Measurements from ENCODE around the gene SH3TC2. TPM values are rescaled to one million over a fixed set of nuclear protein-coding genes. Genes with fewer than 3 reads are reported as not detected.

The SH3TC2 gene
- total RNA-seq, 2 donors from 2014 or later, result 0.33 to 8.6 TPM

DNA sequence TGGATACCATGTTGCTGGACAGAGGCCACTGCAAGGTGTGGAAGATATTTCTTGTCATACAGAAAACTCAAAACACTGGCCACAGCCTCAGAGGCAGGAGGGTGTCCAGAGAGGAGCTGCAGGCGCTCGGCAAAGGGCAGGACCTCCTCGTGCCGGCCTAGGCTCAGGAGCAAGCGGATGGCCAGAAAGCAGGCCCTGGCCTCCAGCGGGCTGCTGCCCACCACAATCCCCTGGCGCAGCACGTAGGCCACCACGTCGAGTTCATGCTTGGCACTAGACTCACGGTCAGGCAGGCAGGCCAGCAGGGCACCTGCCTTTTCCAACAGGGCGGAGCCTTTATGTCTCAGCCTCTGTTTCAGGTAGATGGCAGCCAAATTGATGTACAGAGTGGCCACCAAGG lies 35.2 kb downstream of the SH3TC2 start:
- ATAC-seq (no peak), DNase-seq (no peak)
- Histone ChIP-seq H3K27ac (no peak overlapping the region), H3K4me3 (no peak overlapping the region), H3K9me3 (no peaks in the 10 kb centered on the region), H3K4me1 (no peaks in the 10 kb centered on the region), H3K36me3 (replicated peaks in 1 of 2; ENCODE audit: insufficient read depth in 1 of 2, low read depth in 2 of 2) (no peaks in the 10 kb centered on the region), H3K27me3 (no peaks in the 10 kb centered on the region)
- intact Hi-C loops (cut with DNase I), result no loop called here
- TF ChIP-seq, protein P1, sequence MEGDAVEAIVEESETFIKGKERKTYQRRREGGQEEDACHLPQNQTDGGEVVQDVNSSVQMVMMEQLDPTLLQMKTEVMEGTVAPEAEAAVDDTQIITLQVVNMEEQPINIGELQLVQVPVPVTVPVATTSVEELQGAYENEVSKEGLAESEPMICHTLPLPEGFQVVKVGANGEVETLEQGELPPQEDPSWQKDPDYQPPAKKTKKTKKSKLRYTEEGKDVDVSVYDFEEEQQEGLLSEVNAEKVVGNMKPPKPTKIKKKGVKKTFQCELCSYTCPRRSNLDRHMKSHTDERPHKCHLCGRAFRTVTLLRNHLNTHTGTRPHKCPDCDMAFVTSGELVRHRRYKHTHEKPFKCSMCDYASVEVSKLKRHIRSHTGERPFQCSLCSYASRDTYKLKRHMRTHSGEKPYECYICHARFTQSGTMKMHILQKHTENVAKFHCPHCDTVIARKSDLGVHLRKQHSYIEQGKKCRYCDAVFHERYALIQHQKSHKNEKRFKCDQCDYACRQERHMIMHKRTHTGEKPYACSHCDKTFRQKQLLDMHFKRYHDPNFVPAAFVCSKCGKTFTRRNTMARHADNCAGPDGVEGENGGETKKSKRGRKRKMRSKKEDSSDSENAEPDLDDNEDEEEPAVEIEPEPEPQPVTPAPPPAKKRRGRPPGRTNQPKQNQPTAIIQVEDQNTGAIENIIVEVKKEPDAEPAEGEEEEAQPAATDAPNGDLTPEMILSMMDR (IDR thresholded peaks at IDR 0.05), result no peak
- no peak for TF ChIP-seq POLR2A (IDR thresholded peaks at IDR 0.05)
- WGBS, 2 donors, result 90 to 100% methylated on average over 2 to 12 of the region's 12 CpGs

- no peak for TF ChIP-seq POLR2A (IDR thresholded peaks at IDR 0.05)
- TF ChIP-seq, protein P1 (IDR thresholded peaks at IDR 0.05), result no peak
- no peak overlapping the region for H3K4me3 ChIP-seq
- no peaks in the 10 kb centered on the region for H3K4me1 ChIP-seq
- intact Hi-C loops (cut with DNase I), result no loop called here
- no peaks in the 10 kb centered on the region for H3K27me3 ChIP-seq
- no peak overlapping the region for H3K27ac ChIP-seq
- H3K36me3 ChIP-seq (replicated peaks in 1 of 2; ENCODE audit: insufficient read depth in 1 of 2, low read depth in 2 of 2), result no peaks in the 10 kb centered on the region
- no peak for DNase-seq
- no peak for ATAC-seq
- H3K9me3 ChIP-seq, result no peaks in the 10 kb centered on the region
These were observed 37.9 kb downstream of the SH3TC2 start for GRCh38 chr5:149024943-149025342.

GRCh38 chr5:149024477-149024876 lies 38.4 kb downstream of the SH3TC2 start:
- WGBS, 2 donors, result 0 to 8% methylated on average over 1 of the region's 1 CpG
- peak; percentile 15 for ATAC-seq

DNA sequence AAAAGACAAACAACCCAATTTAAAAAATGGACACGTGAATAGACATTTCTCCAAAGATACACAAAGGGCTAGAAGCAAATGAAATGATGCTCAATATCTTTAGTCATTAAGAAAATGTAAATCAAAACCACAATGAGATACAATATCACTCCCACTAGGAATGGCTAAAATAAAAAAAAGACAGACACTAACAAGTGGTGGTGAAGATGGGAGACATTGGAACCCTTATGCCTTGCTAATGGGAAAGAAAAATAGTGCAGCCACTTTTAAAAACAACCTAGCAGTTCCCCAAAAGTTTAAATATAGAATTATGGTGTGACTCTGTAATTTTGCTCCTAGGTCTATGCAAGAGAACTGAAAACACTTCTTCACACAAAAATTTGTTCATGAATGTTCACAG lies 40.7 kb downstream of the SH3TC2 start:
- WGBS, 2 donors, result 89 to 94% methylated on average over 1 of the region's 1 CpG
- intact Hi-C loops (cut with DNase I), result no loop called here
- TF ChIP-seq, protein P1 (IDR thresholded peaks at IDR 0.05), result no peak
- TF ChIP-seq POLR2A (IDR thresholded peaks at IDR 0.05), result no peak

More at GRCh38 chr5:149024477-149024876, 38.4 kb downstream of the SH3TC2 start:
- no peaks in the 10 kb centered on the region for H3K4me1 ChIP-seq
- H3K36me3 ChIP-seq (replicated peaks in 1 of 2; ENCODE audit: insufficient read depth in 1 of 2, low read depth in 2 of 2), result no peaks in the 10 kb centered on the region
- no peaks in the 10 kb centered on the region for H3K27me3 ChIP-seq
- DNase-seq, result peak in 1 of 4 donors; percentile 28
- TF ChIP-seq POLR2A (IDR thresholded peaks at IDR 0.05), result no peak
- TF ChIP-seq, protein P1 (IDR thresholded peaks at IDR 0.05), result no peak
- H3K4me3 ChIP-seq, result no peak overlapping the region
- no peak overlapping the region for H3K27ac ChIP-seq
- intact Hi-C loops (cut with DNase I), result no loop called here
- H3K9me3 ChIP-seq, result no peaks in the 10 kb centered on the region

DNA sequence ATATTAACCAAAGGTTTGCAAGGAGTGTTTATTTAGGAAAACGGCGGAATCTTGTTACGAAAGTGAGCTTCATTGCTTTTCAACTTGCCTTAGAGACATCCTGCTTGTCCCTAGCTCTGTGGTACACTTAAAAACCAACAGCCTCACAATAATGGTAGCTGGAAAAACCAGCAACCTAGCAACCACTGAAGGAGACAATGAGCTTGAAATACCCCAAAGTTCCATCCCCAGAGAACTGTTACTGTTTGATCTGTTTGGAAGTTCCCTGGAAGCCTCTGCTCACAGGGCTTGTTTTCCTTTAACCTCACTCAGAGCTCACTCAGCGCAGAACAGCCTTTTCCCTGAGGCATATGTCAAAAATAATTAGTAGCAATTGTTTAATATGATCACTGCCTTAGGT lies 43.2 kb downstream of the SH3TC2 start:
- H3K36me3 ChIP-seq (replicated peaks in 1 of 2; ENCODE audit: insufficient read depth in 1 of 2, low read depth in 2 of 2), result no peaks in the 10 kb centered on the region
- H3K27me3 ChIP-seq, result no peaks in the 10 kb centered on the region
- intact Hi-C loops (cut with DNase I), result no loop called here
- no peaks in the 10 kb centered on the region for H3K4me1 ChIP-seq
- TF ChIP-seq, protein P1 (IDR thresholded peaks at IDR 0.05), result no peak
- no peak for TF ChIP-seq POLR2A (IDR thresholded peaks at IDR 0.05)
- WGBS, 2 donors, result 70 to 79% methylated on average over 4 of the region's 4 CpGs
- no peak for ATAC-seq
- H3K9me3 ChIP-seq, result no peaks in the 10 kb centered on the region
- no peak overlapping the region for H3K27ac ChIP-seq
- no peak for DNase-seq
- H3K4me3 ChIP-seq, result no peak overlapping the region

More for the DNA sequence above, 40.7 kb downstream of the SH3TC2 start:
- ATAC-seq, result no peak
- Histone ChIP-seq H3K27ac (no peak overlapping the region), H3K27me3 (no peaks in the 10 kb centered on the region), H3K9me3 (no peaks in the 10 kb centered on the region), H3K4me3 (no peak overlapping the region), H3K4me1 (no peaks in the 10 kb centered on the region), H3K36me3 (replicated peaks in 1 of 2; ENCODE audit: insufficient read depth in 1 of 2, low read depth in 2 of 2) (no peaks in the 10 kb centered on the region)
- no peak for DNase-seq
